GM23338 (cell line): ENCODE measurements around the gene YWHAH. TPM values are rescaled to one million over a fixed set of nuclear protein-coding genes. Genes with fewer than 3 reads are reported as not detected.

Experiments used
- ATAC-seq: fragments of 200-7000 bp; cut with Tn5 transposase; 3 replicates; pipeline ENCODE4 v1.9.1; 2020
- DNase-seq: peaks from one replicate; pipeline ENCODE4 v3.0.0-alpha.2; 2015; ENCODE audit warnings: low spot score
- H2AFZ ChIP-seq: fragments of 200-600 bp; sonication (generic); 2 replicates; pipeline ENCODE4 v1.8.0; 2016; ENCODE audit warnings: antibody characterized with exemption, mild to moderate bottlenecking, moderate library complexity
- H3F3A ChIP-seq: fragments of 200-600 bp; sonication (generic); replicated peaks from 2 replicates; pipeline ENCODE4 v1.8.0; 2017; ENCODE audit warnings: antibody characterized with exemption, mixed run types, low read depth
- H3K27ac ChIP-seq: fragments of 200-600 bp; sonication (generic); 2 replicates; pipeline ENCODE4 v1.6.1; 2016; ENCODE audit warnings: low read depth
- H3K27me3 ChIP-seq: fragments of 200-600 bp; sonication (generic); 2 replicates; pipeline ENCODE4 v1.8.0; 2016; ENCODE audit warnings: mild to moderate bottlenecking, mixed run types, moderate library complexity; ENCODE audit not compliant: insufficient read depth
- H3K36me3 ChIP-seq: fragments of 200-600 bp; sonication (generic); 2 replicates; pipeline ENCODE4 v1.8.0; 2016; ENCODE audit warnings: mild to moderate bottlenecking; ENCODE audit not compliant: insufficient read depth
- H3K4me1 ChIP-seq: fragments of 200-600 bp; sonication (generic); 2 replicates; pipeline ENCODE4 v1.8.0; 2016; ENCODE audit warnings: mild to moderate bottlenecking, moderate library complexity; ENCODE audit not compliant: insufficient read depth
- H3K4me2 ChIP-seq: fragments of 200-600 bp; sonication (generic); 2 replicates; pipeline ENCODE4 v1.7.1; 2017; ENCODE audit warnings: mixed run types
- H3K4me3 ChIP-seq: fragments of 200-600 bp; sonication (generic); 2 replicates; pipeline ENCODE4 v1.6.1; 2016; ENCODE audit warnings: mixed run types
- H3K79me2 ChIP-seq: fragments of 200-600 bp; sonication (generic); replicated peaks from 2 replicates; pipeline ENCODE4 v1.8.0; 2017; ENCODE audit warnings: mild to moderate bottlenecking; ENCODE audit not compliant: insufficient read depth
- H3K9me2 ChIP-seq: fragments of 200-600 bp; sonication (generic); 2 replicates; pipeline ENCODE4 v1.8.0; 2017; ENCODE audit not compliant: insufficient read depth
- H4K20me1 ChIP-seq: fragments of 200-600 bp; sonication (generic); replicated peaks from 2 replicates; pipeline ENCODE4 v1.8.0; 2017; ENCODE audit warnings: mild to moderate bottlenecking; ENCODE audit not compliant: insufficient read depth
- H3K27ac Mint-ChIP-seq: 2 replicates; pipeline ENCODE4 v1.8.0; 2020; ENCODE audit warnings: inconsistent platforms, mild to moderate bottlenecking, moderate library complexity, mixed read lengths
- H3K27me3 Mint-ChIP-seq: 3 replicates; pipeline ENCODE4 v1.8.0; 2022; ENCODE audit warnings: low read depth, mild to moderate bottlenecking, moderate library complexity, mixed read lengths, inconsistent platforms; ENCODE audit not compliant: insufficient read depth, poor library complexity
- H3K36me3 Mint-ChIP-seq: 3 replicates; pipeline ENCODE4 v1.8.0; 2021; ENCODE audit warnings: low read depth, mild to moderate bottlenecking, inconsistent platforms, moderate library complexity, mixed read lengths
- H3K4me1 Mint-ChIP-seq: 3 replicates; pipeline ENCODE4 v1.8.0; 2020; ENCODE audit warnings: mild to moderate bottlenecking, inconsistent platforms, mixed read lengths
- H3K4me3 Mint-ChIP-seq: 3 replicates; pipeline ENCODE4 v1.8.0; 2021; ENCODE audit warnings: moderate library complexity, mild to moderate bottlenecking, inconsistent platforms, mixed read lengths
- H3K9me3 Mint-ChIP-seq: 3 replicates; pipeline ENCODE4 v1.8.0; 2020; ENCODE audit warnings: moderate library complexity, mild to moderate bottlenecking, inconsistent platforms, mixed read lengths
- CREB1 ChIP-seq: fragments of 250-450 bp; sonication (Bioruptor Pico); IDR thresholded peaks from 2 replicates; pipeline ENCODE4 v1.5.0; 2020; ENCODE audit warnings: low read depth, mild to moderate bottlenecking, moderate library complexity
- EZH2 ChIP-seq: fragments of 200-600 bp; sonication (generic); IDR thresholded peaks from one replicate; pipeline ENCODE4 v1.8.0; 2017; ENCODE audit warnings: antibody characterized with exemption, mild to moderate bottlenecking, low read depth; ENCODE audit not compliant: unreplicated experiment
- EZH2phosphoT487 ChIP-seq: fragments of 200-600 bp; sonication (generic); IDR thresholded peaks from one replicate; pipeline ENCODE4 v1.8.1; 2018; ENCODE audit warnings: antibody characterized with exemption; ENCODE audit not compliant: unreplicated experiment
- JUNB ChIP-seq: IDR thresholded peaks from one replicate; pipeline ENCODE4 v1.6.1; 2016; ENCODE audit warnings: antibody characterized with exemption; ENCODE audit not compliant: unreplicated experiment
- NANOG ChIP-seq: IDR thresholded peaks from 2 replicates; pipeline ENCODE4 v1.6.1; 2016; ENCODE audit warnings: antibody characterized with exemption, borderline replicate concordance
- POLR2AphosphoS5 ChIP-seq: IDR thresholded peaks from 2 replicates; pipeline ENCODE4 v1.6.1; 2016; ENCODE audit warnings: antibody characterized with exemption, low read depth
- STAT1 ChIP-seq: IDR thresholded peaks from one replicate; pipeline ENCODE4 v1.6.1; 2016; ENCODE audit warnings: antibody characterized with exemption; ENCODE audit not compliant: unreplicated experiment
- ZNF114 ChIP-seq: fragments of 250-450 bp; sonication (Bioruptor Pico); IDR thresholded peaks from 2 replicates; pipeline ENCODE4 v1.5.0; 2020; ENCODE audit warnings: mild to moderate bottlenecking, moderate library complexity
- ZNF331 ChIP-seq: fragments of 250-450 bp; sonication (Bioruptor Pico); IDR thresholded peaks from 2 replicates; pipeline ENCODE4 v1.5.0; 2020; ENCODE audit warnings: low read depth, mild to moderate bottlenecking, moderate library complexity
- polyA plus RNA-seq: library from polyadenylated mRNA; unstranded; fragments of >200 nt; fragmentation: Nextera tagmentation; extraction: Ambion mirVana; gene quantifications from 2 replicates; pipeline ENCODE4 v1.2.1, GENCODE V29; 2016
- total RNA-seq: library from RNA; depleted of rRNA; stranded (reverse); fragments of >200 nt; shearing (Covaris generic); gene quantifications from 2 replicates; pipeline ENCODE4 v1.2.3, GENCODE V29; 2014
- TF ChIP-seq, protein P1 (sequence below): IDR thresholded peaks from 2 replicates; pipeline ENCODE4 v1.6.1; 2016; ENCODE audit warnings: antibody characterized with exemption
- TF ChIP-seq, protein P2 (sequence below): IDR thresholded peaks from one replicate; pipeline ENCODE4 v1.6.1; 2018; ENCODE audit warnings: antibody characterized with exemption; ENCODE audit not compliant: unreplicated experiment
- TF ChIP-seq, protein P3 (sequence below), 2 experiments: fragments of 200-600 bp in 1 of 2; sonication (generic) in 1 of 2; conservative IDR thresholded peaks; 2 replicates each; pipeline versions ENCODE4 v1.5.1 to v1.6.1; 2016 to 2017; ENCODE audit warnings: antibody characterized with exemption in 2 of 2, low read depth in 2 of 2, mild to moderate bottlenecking in 2 of 2, moderate library complexity in 1 of 2
- TF ChIP-seq, protein P4 (sequence below): fragments of 250-450 bp; sonication (Bioruptor Pico); IDR thresholded peaks from 2 replicates; pipeline ENCODE4 v1.5.0; 2020; ENCODE audit warnings: mild to moderate bottlenecking, moderate library complexity

The YWHAH gene
- total and polyA plus RNA-seq, 2 experiments from 2014 or later = 277 to 283 TPM

DNA sequence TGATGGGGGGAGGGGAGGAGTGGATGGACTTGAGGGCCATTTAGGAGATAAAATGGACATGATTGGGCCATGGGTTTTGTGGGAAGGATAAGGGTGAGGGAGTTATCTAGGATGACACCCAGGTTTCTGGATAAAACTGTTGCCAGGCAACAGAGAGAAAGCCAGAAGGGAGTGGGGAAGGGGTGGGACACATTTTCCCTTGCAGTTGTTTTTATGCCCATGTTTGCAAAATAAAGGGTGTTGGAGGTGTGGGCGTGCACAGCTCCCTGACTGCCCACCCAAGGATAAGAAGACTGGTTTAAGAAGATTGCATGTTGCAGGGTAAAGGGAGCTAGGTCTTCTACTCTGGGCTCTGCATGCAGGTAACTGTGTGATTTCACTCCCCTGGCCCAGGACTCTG is 18.3 kb upstream of the YWHAH start:
- H3K4me2 ChIP-seq = no peak overlapping the region
- Mint-ChIP-seq H3K36me3 (no peaks in the 10 kb centered on the region), H3K27me3 (peaks cover 3% of the 10 kb centered on the region), H3K4me3 (no peak overlapping the region), H3K27ac (no peak overlapping the region), H3K4me1 (no peaks in the 10 kb centered on the region), H3K9me3 (no peaks in the 10 kb centered on the region)
- H3K9me2 ChIP-seq = 0 out of 2 replicates have a peak, but pooled peaks cover 5% of the 10 kb centered on the region
- DNase-seq (no peak), ATAC-seq (no peak)
- 0 out of 2 replicates have a peak overlapping the region, but pooled peaks have one; percentile 23 for H2AFZ ChIP-seq
- H3K4me3 ChIP-seq = no peak overlapping the region
- no peak for TF ChIP-seq ZNF331 (CRISPR knock-in tag)
- TF ChIP-seq STAT1 = no peak
- TF ChIP-seq, protein P1, sequence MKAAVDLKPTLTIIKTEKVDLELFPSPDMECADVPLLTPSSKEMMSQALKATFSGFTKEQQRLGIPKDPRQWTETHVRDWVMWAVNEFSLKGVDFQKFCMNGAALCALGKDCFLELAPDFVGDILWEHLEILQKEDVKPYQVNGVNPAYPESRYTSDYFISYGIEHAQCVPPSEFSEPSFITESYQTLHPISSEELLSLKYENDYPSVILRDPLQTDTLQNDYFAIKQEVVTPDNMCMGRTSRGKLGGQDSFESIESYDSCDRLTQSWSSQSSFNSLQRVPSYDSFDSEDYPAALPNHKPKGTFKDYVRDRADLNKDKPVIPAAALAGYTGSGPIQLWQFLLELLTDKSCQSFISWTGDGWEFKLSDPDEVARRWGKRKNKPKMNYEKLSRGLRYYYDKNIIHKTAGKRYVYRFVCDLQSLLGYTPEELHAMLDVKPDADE = no peak
- TF ChIP-seq, protein P2, sequence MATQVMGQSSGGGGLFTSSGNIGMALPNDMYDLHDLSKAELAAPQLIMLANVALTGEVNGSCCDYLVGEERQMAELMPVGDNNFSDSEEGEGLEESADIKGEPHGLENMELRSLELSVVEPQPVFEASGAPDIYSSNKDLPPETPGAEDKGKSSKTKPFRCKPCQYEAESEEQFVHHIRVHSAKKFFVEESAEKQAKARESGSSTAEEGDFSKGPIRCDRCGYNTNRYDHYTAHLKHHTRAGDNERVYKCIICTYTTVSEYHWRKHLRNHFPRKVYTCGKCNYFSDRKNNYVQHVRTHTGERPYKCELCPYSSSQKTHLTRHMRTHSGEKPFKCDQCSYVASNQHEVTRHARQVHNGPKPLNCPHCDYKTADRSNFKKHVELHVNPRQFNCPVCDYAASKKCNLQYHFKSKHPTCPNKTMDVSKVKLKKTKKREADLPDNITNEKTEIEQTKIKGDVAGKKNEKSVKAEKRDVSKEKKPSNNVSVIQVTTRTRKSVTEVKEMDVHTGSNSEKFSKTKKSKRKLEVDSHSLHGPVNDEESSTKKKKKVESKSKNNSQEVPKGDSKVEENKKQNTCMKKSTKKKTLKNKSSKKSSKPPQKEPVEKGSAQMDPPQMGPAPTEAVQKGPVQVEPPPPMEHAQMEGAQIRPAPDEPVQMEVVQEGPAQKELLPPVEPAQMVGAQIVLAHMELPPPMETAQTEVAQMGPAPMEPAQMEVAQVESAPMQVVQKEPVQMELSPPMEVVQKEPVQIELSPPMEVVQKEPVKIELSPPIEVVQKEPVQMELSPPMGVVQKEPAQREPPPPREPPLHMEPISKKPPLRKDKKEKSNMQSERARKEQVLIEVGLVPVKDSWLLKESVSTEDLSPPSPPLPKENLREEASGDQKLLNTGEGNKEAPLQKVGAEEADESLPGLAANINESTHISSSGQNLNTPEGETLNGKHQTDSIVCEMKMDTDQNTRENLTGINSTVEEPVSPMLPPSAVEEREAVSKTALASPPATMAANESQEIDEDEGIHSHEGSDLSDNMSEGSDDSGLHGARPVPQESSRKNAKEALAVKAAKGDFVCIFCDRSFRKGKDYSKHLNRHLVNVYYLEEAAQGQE = no peak
- no peak for TF ChIP-seq NANOG
- TF ChIP-seq CREB1 (CRISPR knock-in tag) = no peak
- TF ChIP-seq, protein P3, sequence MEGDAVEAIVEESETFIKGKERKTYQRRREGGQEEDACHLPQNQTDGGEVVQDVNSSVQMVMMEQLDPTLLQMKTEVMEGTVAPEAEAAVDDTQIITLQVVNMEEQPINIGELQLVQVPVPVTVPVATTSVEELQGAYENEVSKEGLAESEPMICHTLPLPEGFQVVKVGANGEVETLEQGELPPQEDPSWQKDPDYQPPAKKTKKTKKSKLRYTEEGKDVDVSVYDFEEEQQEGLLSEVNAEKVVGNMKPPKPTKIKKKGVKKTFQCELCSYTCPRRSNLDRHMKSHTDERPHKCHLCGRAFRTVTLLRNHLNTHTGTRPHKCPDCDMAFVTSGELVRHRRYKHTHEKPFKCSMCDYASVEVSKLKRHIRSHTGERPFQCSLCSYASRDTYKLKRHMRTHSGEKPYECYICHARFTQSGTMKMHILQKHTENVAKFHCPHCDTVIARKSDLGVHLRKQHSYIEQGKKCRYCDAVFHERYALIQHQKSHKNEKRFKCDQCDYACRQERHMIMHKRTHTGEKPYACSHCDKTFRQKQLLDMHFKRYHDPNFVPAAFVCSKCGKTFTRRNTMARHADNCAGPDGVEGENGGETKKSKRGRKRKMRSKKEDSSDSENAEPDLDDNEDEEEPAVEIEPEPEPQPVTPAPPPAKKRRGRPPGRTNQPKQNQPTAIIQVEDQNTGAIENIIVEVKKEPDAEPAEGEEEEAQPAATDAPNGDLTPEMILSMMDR (conservative IDR thresholded peaks at IDR 0.05; ENCODE audit: low read depth in 2 of 2) = no peak
- TF ChIP-seq EZH2 = no peak
- TF ChIP-seq ZNF114 (CRISPR knock-in tag) = no peak
- TF ChIP-seq, protein P4, sequence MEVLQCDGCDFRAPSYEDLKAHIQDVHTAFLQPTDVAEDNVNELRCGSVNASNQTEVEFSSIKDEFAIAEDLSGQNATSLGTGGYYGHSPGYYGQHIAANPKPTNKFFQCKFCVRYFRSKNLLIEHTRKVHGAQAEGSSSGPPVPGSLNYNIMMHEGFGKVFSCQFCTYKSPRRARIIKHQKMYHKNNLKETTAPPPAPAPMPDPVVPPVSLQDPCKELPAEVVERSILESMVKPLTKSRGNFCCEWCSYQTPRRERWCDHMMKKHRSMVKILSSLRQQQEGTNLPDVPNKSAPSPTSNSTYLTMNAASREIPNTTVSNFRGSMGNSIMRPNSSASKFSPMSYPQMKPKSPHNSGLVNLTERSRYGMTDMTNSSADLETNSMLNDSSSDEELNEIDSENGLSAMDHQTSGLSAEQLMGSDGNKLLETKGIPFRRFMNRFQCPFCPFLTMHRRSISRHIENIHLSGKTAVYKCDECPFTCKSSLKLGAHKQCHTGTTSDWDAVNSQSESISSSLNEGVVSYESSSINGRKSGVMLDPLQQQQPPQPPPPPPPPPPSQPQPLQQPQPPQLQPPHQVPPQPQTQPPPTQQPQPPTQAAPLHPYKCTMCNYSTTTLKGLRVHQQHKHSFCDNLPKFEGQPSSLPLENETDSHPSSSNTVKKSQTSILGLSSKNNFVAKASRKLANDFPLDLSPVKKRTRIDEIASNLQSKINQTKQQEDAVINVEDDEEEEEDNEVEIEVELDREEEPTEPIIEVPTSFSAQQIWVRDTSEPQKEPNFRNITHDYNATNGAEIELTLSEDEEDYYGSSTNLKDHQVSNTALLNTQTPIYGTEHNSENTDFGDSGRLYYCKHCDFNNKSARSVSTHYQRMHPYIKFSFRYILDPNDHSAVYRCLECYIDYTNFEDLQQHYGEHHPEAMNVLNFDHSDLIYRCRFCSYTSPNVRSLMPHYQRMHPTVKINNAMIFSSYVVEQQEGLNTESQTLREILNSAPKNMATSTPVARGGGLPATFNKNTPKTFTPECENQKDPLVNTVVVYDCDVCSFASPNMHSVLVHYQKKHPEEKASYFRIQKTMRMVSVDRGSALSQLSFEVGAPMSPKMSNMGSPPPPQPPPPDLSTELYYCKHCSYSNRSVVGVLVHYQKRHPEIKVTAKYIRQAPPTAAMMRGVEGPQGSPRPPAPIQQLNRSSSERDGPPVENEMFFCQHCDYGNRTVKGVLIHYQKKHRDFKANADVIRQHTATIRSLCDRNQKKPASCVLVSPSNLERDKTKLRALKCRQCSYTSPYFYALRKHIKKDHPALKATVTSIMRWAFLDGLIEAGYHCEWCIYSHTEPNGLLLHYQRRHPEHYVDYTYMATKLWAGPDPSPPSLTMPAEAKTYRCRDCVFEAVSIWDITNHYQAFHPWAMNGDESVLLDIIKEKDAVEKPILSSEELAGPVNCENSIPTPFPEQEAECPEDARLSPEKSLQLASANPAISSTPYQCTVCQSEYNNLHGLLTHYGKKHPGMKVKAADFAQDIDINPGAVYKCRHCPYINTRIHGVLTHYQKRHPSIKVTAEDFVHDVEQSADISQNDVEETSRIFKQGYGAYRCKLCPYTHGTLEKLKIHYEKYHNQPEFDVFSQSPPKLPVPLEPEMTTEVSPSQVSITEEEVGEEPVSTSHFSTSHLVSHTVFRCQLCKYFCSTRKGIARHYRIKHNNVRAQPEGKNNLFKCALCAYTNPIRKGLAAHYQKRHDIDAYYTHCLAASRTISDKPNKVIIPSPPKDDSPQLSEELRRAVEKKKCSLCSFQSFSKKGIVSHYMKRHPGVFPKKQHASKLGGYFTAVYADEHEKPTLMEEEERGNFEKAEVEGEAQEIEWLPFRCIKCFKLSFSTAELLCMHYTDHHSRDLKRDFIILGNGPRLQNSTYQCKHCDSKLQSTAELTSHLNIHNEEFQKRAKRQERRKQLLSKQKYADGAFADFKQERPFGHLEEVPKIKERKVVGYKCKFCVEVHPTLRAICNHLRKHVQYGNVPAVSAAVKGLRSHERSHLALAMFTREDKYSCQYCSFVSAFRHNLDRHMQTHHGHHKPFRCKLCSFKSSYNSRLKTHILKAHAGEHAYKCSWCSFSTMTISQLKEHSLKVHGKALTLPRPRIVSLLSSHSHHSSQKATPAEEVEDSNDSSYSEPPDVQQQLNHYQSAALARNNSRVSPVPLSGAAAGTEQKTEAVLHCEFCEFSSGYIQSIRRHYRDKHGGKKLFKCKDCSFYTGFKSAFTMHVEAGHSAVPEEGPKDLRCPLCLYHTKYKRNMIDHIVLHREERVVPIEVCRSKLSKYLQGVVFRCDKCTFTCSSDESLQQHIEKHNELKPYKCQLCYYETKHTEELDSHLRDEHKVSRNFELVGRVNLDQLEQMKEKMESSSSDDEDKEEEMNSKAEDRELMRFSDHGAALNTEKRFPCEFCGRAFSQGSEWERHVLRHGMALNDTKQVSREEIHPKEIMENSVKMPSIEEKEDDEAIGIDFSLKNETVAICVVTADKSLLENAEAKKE (CRISPR knock-in tag) = no peak
- TF ChIP-seq EZH2phosphoT487 = no peak
- no peak for TF ChIP-seq POLR2AphosphoS5
- no peak for TF ChIP-seq JUNB
- H3K27me3 ChIP-seq = no peaks in the 10 kb centered on the region
- H3K27ac ChIP-seq = no peak overlapping the region
- no peaks in the 10 kb centered on the region for H3K36me3 ChIP-seq
- no peaks in the 10 kb centered on the region for H3K79me2 ChIP-seq
- H4K20me1 ChIP-seq = no peaks in the 10 kb centered on the region
- H3F3A ChIP-seq = no peaks in the 10 kb centered on the region
- H3K4me1 ChIP-seq = peaks cover 4% of the 10 kb centered on the region
